Measurements from ENCODE around the gene CWF19L1. TPM values are rescaled to one million over a fixed set of nuclear protein-coding genes. Genes with fewer than 3 reads are reported as not detected.

CWF19L1 gene
- total RNA-seq, 1 donor = 28.1 TPM

DNA sequence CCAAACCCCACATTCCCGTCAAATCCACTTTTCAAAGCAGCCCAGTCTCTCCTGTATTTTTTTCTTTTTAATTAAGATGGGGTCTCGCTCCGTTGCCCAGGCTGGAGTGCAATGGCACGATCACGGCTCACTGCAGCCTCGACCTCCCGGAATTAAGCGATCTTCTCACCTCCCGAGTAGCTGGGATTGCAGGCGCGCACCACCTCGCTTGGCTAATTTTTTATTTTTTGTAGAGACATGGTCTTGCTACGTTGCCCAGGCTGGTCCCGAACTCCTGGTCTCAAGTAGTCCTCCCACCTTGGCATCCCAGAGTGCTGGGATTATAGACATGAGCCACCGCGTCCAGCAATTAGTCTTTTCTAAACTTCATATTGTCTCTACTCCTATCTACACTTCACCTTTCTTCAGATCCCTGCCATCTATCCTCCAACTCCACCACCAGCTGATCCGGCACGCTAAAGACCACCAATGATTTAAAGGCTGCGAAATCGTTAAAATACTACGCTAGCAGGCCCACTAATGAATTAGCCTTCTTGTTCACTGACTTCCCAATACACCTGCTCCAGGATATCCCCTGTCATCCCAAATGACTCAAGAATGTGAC lies 37.5 kb downstream of the CWF19L1 start:
- peak overlapping the region; percentile 99 for H3K4me3 ChIP-seq (ENCODE audit: low read depth, low read length)
- TF ChIP-seq CTCF (IDR thresholded peaks at IDR 0.05; ENCODE audit: insufficient read depth, low read length) = no peak
- DNase-seq (ENCODE audit: low read depth) = no peak

- H3K4me3 ChIP-seq (ENCODE audit: low read depth, low read length) = no peak overlapping the region
- DNase-seq (ENCODE audit: low read depth) = no peak
- TF ChIP-seq CTCF (IDR thresholded peaks at IDR 0.05; ENCODE audit: insufficient read depth, low read length) = no peak
These were observed 43.6 kb downstream of the CWF19L1 start for GRCh38 chr10:100223879-100224278.

- H3K4me3 ChIP-seq (ENCODE audit: low read depth, low read length) = no peak overlapping the region
- DNase-seq (ENCODE audit: low read depth) = no peak
- TF ChIP-seq CTCF (IDR thresholded peaks at IDR 0.05; ENCODE audit: insufficient read depth, low read length) = no peak
These were observed 44.9 kb downstream of the CWF19L1 start for GRCh38 chr10:100222529-100222928.

DNA sequence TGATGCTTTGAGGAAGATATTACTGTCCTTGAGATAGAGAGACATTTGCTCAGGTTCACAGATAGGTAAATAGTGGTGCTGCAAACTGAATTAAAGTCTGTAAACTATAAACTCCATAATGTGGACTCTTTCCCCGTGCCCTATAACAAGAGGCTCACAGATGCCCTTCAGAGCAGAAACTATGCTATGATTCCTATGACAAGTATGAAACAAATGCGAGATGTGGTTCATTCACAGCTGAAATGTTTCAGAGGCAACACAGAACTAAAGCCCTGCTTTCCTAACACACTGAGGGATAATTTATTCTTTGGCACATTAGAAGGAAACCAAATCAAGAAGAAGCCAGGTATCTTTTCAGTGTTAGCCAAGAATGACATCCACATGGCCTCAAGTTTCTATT lies 51.4 kb downstream of the CWF19L1 start:
- DNase-seq (ENCODE audit: low read depth) = no peak
- no peak for TF ChIP-seq CTCF (IDR thresholded peaks at IDR 0.05; ENCODE audit: insufficient read depth, low read length)
- no peak overlapping the region for H3K4me3 ChIP-seq (ENCODE audit: low read depth, low read length)

- DNase-seq (ENCODE audit: low read depth) = peak; percentile 59
- no peak for TF ChIP-seq CTCF (IDR thresholded peaks at IDR 0.05; ENCODE audit: insufficient read depth, low read length)
- H3K4me3 ChIP-seq (ENCODE audit: low read depth, low read length) = no peak overlapping the region
These were observed 58.1 kb downstream of the CWF19L1 start for GRCh38 chr10:100209303-100209702.

DNA sequence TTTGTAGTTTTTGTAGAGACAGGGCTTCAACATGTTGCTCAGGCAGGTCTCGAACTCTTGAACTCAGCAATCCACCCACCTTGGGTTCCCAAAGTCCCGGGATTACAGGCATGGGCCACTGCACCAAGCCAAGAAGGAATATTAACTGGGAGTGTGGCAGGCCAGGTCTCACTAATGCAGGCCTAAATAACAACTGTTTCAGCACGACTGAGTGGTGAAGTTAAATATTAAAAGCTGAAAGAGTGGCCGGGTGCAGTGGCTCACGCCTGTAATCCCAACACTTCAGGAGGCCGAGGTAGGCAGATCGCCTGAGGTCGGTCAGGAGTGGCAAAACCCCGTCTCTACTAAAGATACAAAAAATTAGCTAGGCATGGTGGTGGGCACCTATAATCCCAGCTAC lies 59.2 kb downstream of the CWF19L1 start:
- H3K4me3 ChIP-seq (ENCODE audit: low read depth, low read length) = no peak overlapping the region
- no peak for DNase-seq (ENCODE audit: low read depth)
- TF ChIP-seq CTCF (IDR thresholded peaks at IDR 0.05; ENCODE audit: insufficient read depth, low read length) = no peak

DNA sequence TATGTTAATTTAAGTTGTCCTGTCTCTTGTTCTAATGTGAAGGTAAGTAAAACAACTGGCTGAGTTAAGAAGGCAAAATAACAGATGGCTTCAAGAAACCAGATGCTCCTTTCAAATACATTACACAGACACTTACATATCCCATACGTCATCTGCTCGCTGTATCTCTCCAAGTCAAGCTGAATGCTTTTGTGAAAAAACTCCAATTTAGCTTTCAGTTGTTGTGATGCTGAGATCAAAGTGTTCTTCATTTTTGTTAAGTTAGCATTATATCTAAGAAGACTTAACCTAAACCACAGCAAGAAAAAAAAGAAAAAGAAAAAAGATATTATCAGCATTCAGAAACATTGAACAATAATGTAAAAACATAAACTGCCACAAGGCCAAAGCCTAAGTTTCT lies 63.1 kb downstream of the CWF19L1 start:
- DNase-seq (ENCODE audit: low read depth) = no peak
- TF ChIP-seq CTCF (IDR thresholded peaks at IDR 0.05; ENCODE audit: insufficient read depth, low read length) = no peak
- H3K4me3 ChIP-seq (ENCODE audit: low read depth, low read length) = no peak overlapping the region
